GM12872 (cell line): ENCODE data around the gene HMGN4.

Experiments used
- TF ChIP-seq, protein P1 (sequence below): IDR thresholded peaks from 3 replicates; pipeline ENCODE4 v1.5.1; 2011; ENCODE audit warnings: low read depth, mild to moderate bottlenecking, low read length, moderate library complexity; ENCODE audit not compliant: insufficient read depth

Gene HMGN4

DNA sequence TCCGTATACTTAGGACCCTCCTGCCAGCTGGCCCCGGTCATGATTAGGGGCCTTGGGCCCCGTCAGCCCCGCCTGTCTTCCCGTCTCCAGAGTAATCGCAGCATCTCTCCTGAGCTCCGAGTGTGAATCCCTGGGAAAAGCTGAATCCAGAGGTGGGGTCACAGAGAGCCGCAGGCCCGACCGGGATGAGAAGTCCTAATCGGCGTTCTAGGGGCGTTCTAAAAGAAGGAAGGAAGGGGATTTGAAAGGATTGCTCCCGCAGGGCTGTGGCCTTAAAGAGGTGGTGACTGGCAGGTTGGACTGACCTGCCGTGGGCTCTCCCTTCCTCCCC, 371 bp downstream of the HMGN4 start:
- TF ChIP-seq, protein P1, sequence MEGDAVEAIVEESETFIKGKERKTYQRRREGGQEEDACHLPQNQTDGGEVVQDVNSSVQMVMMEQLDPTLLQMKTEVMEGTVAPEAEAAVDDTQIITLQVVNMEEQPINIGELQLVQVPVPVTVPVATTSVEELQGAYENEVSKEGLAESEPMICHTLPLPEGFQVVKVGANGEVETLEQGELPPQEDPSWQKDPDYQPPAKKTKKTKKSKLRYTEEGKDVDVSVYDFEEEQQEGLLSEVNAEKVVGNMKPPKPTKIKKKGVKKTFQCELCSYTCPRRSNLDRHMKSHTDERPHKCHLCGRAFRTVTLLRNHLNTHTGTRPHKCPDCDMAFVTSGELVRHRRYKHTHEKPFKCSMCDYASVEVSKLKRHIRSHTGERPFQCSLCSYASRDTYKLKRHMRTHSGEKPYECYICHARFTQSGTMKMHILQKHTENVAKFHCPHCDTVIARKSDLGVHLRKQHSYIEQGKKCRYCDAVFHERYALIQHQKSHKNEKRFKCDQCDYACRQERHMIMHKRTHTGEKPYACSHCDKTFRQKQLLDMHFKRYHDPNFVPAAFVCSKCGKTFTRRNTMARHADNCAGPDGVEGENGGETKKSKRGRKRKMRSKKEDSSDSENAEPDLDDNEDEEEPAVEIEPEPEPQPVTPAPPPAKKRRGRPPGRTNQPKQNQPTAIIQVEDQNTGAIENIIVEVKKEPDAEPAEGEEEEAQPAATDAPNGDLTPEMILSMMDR = no peak

DNA sequence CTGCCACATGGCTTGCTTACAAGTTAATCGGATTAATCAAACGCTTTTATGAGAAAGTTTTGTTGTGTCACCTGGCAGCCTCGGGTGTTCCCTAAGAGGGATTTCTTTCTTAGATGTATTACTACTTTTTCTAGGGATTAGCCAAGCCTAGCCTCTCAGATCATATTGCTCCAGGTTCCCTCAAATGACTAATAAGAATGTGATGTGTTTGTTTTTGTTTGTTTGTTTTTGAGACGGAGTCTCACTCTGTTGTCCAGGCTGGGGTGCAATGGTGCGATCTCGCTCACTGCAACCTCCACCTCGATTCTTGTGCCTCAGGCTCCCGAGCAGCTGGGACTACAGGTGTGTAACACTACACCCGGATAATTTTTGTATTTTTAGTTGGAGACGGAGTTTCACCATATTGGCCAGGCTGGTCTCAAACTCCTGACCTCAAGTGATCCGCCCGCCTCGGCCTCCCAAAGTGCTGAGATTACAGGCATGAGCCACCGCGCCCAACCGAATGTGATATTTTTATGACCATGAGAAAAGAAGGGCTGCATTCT, 977 bp downstream of the HMGN4 start:
- TF ChIP-seq, protein P1 = no peak

DNA sequence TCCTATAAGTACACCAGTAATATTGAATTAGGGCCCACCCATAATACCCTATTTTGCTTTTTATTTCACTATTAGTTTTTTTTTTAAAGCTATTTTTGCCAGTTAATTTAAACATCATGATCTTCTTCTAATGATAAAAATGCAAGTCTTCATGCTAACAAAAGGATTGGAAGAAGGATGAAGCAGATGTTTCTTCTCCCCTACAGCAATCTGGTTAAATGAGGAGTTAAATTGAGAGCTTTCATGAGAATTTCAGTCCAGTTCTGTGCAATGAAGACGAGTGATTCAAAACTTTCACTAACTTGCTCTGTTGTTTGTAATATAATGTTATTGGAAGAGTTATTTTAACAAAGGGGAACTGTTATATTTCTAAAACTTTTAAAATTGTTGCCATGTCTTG, 3.4 kb downstream of the HMGN4 start:
- TF ChIP-seq, protein P1 = no peak

DNA sequence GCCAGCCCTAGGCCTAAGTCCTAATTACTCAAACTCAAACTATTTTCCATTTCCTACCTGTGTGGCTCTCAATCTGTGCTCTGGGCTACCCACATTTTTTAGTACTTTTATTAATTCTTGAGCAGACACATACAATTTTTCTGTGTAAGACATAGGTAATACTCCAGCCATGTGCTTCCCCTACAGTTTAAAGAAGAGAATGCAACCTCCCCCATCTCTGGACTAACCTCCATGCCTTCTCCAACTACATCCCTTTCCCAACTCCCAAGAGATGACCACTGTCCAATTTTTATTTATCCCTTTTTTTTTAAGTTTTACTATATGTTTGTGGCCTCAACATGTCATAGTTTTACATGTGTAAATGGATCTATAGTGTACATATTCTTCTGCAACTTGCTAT, 5.8 kb downstream of the HMGN4 start:
- TF ChIP-seq, protein P1 = peak; percentile 61

DNA sequence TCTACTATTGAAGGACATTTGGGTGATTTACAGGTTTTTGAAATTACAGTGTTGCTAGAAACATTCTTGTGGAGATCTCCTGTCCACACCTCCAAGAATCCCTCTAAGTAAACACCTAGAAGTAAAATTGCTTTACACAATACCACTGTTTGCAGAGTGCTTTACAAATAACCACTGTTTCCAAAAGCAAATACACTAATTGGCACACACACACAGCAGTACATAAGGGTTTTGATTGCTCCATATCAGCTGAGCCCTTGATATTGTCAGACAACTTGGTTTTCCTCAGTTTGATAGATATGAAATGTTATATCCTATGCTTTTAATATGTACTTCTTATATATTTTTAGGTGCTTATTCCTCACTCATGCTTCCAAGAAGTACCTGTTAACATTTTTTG, 6.3 kb downstream of the HMGN4 start:
- TF ChIP-seq, protein P1 = no peak

DNA sequence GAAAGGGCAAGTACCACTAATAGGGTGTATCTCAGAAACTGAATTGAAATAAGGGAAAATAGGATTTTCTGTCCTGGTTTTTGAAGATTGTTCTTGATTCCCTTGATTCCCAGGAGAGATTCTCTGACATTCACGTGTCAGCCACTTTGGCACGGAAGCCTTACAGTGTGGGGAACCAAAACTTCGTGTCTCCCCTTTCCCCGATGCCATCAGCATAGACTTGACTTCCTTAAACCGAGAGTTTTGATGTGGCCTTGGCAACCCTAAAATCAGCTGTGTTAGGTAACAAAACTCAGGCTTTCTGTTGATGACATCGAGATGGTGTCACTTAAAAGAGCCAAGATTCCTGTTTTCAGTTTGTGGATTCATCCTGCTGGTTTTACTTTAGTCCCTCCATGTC, 7.5 kb downstream of the HMGN4 start:
- TF ChIP-seq, protein P1 = no peak

DNA sequence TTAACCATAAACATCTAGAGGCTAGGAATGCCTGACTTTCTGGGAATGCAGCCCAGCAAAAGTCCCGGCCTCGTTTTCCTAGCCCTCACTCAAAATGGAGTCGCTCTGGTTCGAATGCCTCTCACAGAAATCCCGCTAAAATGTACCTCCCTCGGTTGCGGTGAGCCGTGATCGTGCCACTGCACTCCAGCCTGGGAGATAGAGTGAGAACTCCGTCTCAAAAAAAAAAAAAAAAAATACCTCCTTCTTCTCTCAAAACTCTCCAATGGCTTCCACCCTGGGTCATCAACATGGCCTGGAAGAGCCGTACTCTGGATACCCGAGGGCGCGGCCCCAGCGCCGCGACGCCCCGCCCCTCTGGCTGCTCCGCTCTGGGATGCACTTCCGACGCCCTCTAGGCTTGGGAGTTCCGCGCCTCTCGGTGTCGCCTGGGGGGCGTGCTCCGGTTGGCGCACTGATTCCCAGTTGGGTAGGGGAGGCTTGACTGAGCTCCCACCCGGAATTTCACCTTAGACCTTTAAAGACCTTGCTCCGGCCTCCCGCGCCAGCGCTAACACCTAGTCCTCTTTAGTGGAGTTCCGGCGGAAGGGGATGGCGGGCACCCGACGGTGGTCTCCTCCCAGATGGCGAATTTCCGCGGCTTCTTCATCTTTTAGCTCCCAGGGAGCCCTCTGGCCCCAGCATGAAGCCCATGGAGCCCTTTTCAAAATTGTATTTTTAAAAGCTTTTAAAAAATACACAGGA, 12.3 kb downstream of the HMGN4 start:
- TF ChIP-seq, protein P1 = no peak

DNA sequence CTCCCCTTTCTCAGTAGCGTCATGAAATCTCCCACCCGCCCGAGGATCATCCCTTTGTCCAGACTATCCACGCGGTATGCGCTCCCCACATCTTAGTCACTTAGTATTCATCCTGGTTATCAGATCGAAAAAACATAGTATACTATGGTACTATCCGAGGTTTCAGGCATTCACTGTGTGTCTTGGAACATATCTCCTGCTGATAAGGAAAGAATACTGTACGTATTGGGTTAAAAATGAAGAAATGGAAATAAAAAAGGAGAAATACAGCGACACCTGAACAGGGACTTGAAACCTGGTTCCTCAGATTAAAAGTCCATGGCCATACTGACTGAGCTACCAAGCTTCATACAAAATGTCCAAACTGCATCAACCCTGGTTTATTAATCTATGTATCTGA, 14.0 kb downstream of the HMGN4 start:
- TF ChIP-seq, protein P1 = no peak
